GM18526 (cell line): ENCODE measurements around the gene SUN1.

ENCODE experiments used
- POLR2A ChIP-seq: IDR thresholded peaks from 3 replicates; pipeline ENCODE4 v1.6.1; 2011; ENCODE audit not compliant: insufficient read length; ENCODE audit errors: extremely low read depth

The SUN1 gene

GRCh38 chr7:824664-825063, 7.6 kb upstream of the SUN1 start:
- TF ChIP-seq POLR2A = no peak

GRCh38 chr7:825386-825785, 6.9 kb upstream of the SUN1 start:
- no peak for TF ChIP-seq POLR2A

- TF ChIP-seq POLR2A = no peak
Measured at GRCh38 chr7:826230-826917, 5.9 kb upstream of the SUN1 start.

- TF ChIP-seq POLR2A = no peak
Measured at GRCh38 chr7:828793-829561, 3.3 kb upstream of the SUN1 start.

GRCh38 chr7:830069-830468, 2.2 kb upstream of the SUN1 start:
- TF ChIP-seq POLR2A = no peak

- no peak for TF ChIP-seq POLR2A
Measured at GRCh38 chr7:831596-832166, 595 bp upstream of the SUN1 start.

GRCh38 chr7:832968-833424, 720 bp downstream of the SUN1 start:
- no peak for TF ChIP-seq POLR2A

GRCh38 chr7:833601-834258, 1.5 kb downstream of the SUN1 start:
- no peak for TF ChIP-seq POLR2A

GRCh38 chr7:834277-834676, 2.0 kb downstream of the SUN1 start:
- no peak for TF ChIP-seq POLR2A

- TF ChIP-seq POLR2A = no peak
Measured at GRCh38 chr7:835021-835420, 2.7 kb downstream of the SUN1 start.

- TF ChIP-seq POLR2A = no peak
Measured at GRCh38 chr7:835485-836401, 3.5 kb downstream of the SUN1 start.

GRCh38 chr7:836429-836828, 4.2 kb downstream of the SUN1 start:
- no peak for TF ChIP-seq POLR2A

GRCh38 chr7:837001-837400, 4.7 kb downstream of the SUN1 start:
- no peak for TF ChIP-seq POLR2A

GRCh38 chr7:840001-840600, 7.8 kb downstream of the SUN1 start:
- TF ChIP-seq POLR2A = no peak
